GM18499 (cell line): ENCODE results near the gene OXSR1.
A peak's percentile ranks its signal among the peaks of the same experiment; 100 is the strongest.
"Not testable (repeated sequence)": the region's sequence is repeated elsewhere in the genome, so short reads cannot be mapped to it uniquely, and the experiment has no call there.

Experiments
- ATAC-seq: cut with Tn5 transposase; IDR thresholded peaks from one replicate; pipeline ENCODE4 v1.9.1; 2021; ENCODE audit warnings: moderate number of reproducible peaks; ENCODE audit not compliant: insufficient read depth, unreplicated experiment

Gene OXSR1

GRCh38 chr3:38127611-38128302 lies 37.6 kb upstream of the OXSR1 start:
- no peak for ATAC-seq

GRCh38 chr3:38128303-38128655 lies 37.1 kb upstream of the OXSR1 start:
- ATAC-seq: no peak

- no peak for ATAC-seq
Measured at GRCh38 chr3:38129058-38129457, 36.3 kb upstream of the OXSR1 start.

- no peak for ATAC-seq
Measured at GRCh38 chr3:38130631-38131065, 34.7 kb upstream of the OXSR1 start.

GRCh38 chr3:38131621-38132369 lies 33.5 kb upstream of the OXSR1 start:
- no peak for ATAC-seq

- no peak for ATAC-seq
Measured at GRCh38 chr3:38133209-38133556, 32.2 kb upstream of the OXSR1 start.

- no peak for ATAC-seq
Measured at GRCh38 chr3:38133557-38134405, 31.6 kb upstream of the OXSR1 start.

- not testable (repeated sequence) for ATAC-seq
Measured at GRCh38 chr3:38134517-38135143, 30.7 kb upstream of the OXSR1 start.

GRCh38 chr3:38135621-38136277 lies 29.6 kb upstream of the OXSR1 start:
- ATAC-seq: not testable (repeated sequence)

GRCh38 chr3:38136393-38136776 lies 29.0 kb upstream of the OXSR1 start:
- ATAC-seq: no peak

- ATAC-seq: peak; percentile 84
Measured at GRCh38 chr3:38136777-38137614, 28.3 kb upstream of the OXSR1 start, which contains the start of gene ACAA1. Gene ACAA1 (minus strand): TSS chr3:38137127. CDS start chr3:38137035, 92 bp downstream.

GRCh38 chr3:38137615-38138348 lies 27.6 kb upstream of the OXSR1 start:
- ATAC-seq: no peak

GRCh38 chr3:38138349-38139190 lies 26.8 kb upstream of the OXSR1 start, which contains the start of gene MYD88:
Gene MYD88 (plus strand): TSS chr3:38138661. CDS start chr3:38138701, 40 bp downstream.
- ATAC-seq: no peak

- ATAC-seq: no peak
Measured at GRCh38 chr3:38139191-38139590, 26.1 kb upstream of the OXSR1 start.

- ATAC-seq: no peak
Measured at GRCh38 chr3:38139652-38140051, 25.7 kb upstream of the OXSR1 start.

- ATAC-seq: no peak
Measured at GRCh38 chr3:38140326-38141172, 24.8 kb upstream of the OXSR1 start.
